ENCODE results near the gene ITIH4. TPM values are rescaled to one million over a fixed set of nuclear protein-coding genes. Genes with fewer than 3 reads are reported as not detected.
A peak's percentile ranks its signal among the peaks of the same experiment; 100 is the strongest.

ITIH4 gene
- total and polyA plus RNA-seq, 2 of the 13 experiments (the other 11 are each of a cell fraction or from before 2014, with no cell fraction given): 2.7 to 5.3 TPM

GRCh38 chr3:52827866-52828376 lies 2.6 kb downstream of the ITIH4 start (continued):
- TF ChIP-seq ZBTB4 (CRISPR knock-in tag; IDR thresholded peaks at IDR 0.05; ENCODE audit: borderline replicate concordance): no peak
- no peak for TF ChIP-seq BHLHE40 (IDR thresholded peaks at IDR 0.05; ENCODE audit: low read length)
- TF ChIP-seq STAG1 (CRISPR knock-in tag; IDR thresholded peaks at IDR 0.05): peak; percentile 58
- TF ChIP-seq ZNF451 (CRISPR knock-in tag; IDR thresholded peaks at IDR 0.05): no peak
- TF ChIP-seq ZNF441 (CRISPR knock-in tag; IDR thresholded peaks at IDR 0.05; ENCODE audit: borderline replicate concordance): no peak
- no peak for TF ChIP-seq ZNF747 (CRISPR knock-in tag; IDR thresholded peaks at IDR 0.05; ENCODE audit: borderline replicate concordance)
- TF ChIP-seq, protein P1, sequence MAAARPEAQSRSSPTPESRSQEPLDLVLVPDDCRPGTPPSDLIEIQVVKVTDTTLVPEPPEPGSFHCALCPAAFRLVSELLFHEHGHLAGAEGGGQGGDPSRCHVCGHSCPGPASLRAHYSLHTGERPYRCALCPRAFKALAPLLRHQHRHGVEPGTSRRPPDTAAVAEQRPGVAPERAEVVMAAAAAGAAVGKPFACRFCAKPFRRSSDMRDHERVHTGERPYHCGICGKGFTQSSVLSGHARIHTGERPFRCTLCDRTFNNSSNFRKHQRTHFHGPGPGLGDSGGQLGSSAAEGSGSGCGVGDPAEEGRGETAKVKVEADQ (CRISPR knock-in tag; IDR thresholded peaks at IDR 0.05; ENCODE audit: borderline replicate concordance): no peak
- TF ChIP-seq SIX1 (CRISPR knock-in tag; IDR thresholded peaks at IDR 0.05; ENCODE audit: borderline replicate concordance): no peak
- no peak for TF ChIP-seq ZNF501 (CRISPR knock-in tag; IDR thresholded peaks at IDR 0.05)
- TF ChIP-seq ZBTB43 (CRISPR knock-in tag; conservative IDR thresholded peaks at IDR 0.05): no peak
- TF ChIP-seq SRSF1 (optimal IDR thresholded peaks at IDR 0.05; ENCODE audit: low read depth, low read length): no peak
- no peak for TF ChIP-seq ZNF615 (CRISPR knock-in tag; IDR thresholded peaks at IDR 0.05; ENCODE audit: borderline replicate concordance)
- TF ChIP-seq TBL1XR1 (IDR thresholded peaks at IDR 0.05; ENCODE audit: borderline replicate concordance, low read length, partially characterized antibody): no peak
- TF ChIP-seq FOXM1 (CRISPR knock-in tag; IDR thresholded peaks at IDR 0.05): no peak
- TF ChIP-seq E2F5 (CRISPR knock-in tag; conservative IDR thresholded peaks at IDR 0.05): no peak
- no peak for TF ChIP-seq KDM1A (CRISPR knock-in tag; IDR thresholded peaks at IDR 0.05)
- TF ChIP-seq, protein P2, sequence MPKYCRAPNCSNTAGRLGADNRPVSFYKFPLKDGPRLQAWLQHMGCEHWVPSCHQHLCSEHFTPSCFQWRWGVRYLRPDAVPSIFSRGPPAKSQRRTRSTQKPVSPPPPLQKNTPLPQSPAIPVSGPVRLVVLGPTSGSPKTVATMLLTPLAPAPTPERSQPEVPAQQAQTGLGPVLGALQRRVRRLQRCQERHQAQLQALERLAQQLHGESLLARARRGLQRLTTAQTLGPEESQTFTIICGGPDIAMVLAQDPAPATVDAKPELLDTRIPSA (CRISPR knock-in tag; IDR thresholded peaks at IDR 0.05; ENCODE audit: borderline replicate concordance): no peak
- TF ChIP-seq ZNF547 (CRISPR knock-in tag; IDR thresholded peaks at IDR 0.05): no peak
- TF ChIP-seq HNRNPUL1 (IDR thresholded peaks at IDR 0.05; ENCODE audit: low read depth, low read length): no peak

All from HepG2 (cell line).